Esophagus muscularis mucosa (tissue), 3 donors: ENCODE data around the gene GMPR.

Experiments used
- POLR2A ChIP-seq: fragments of 450-650 bp; IDR thresholded peaks from one replicate; pipeline ENCODE4 v1.6.1; 2017; ENCODE audit warnings: antibody characterized with exemption, moderate library complexity, mild to moderate bottlenecking, low read depth
- TF ChIP-seq, protein P1 (sequence below), 3 experiments: fragments of 200-600 bp in 2 of 3; fragments of 450-650 bp in 1 of 3; sonication (generic) in 2 of 3; IDR thresholded peaks; one replicate each; pipeline ENCODE4 v1.5.1; 2017 to 2019; ENCODE audit warnings: antibody characterized with exemption in 3 of 3, mild to moderate bottlenecking in 2 of 3, moderate library complexity in 1 of 3

DNA sequence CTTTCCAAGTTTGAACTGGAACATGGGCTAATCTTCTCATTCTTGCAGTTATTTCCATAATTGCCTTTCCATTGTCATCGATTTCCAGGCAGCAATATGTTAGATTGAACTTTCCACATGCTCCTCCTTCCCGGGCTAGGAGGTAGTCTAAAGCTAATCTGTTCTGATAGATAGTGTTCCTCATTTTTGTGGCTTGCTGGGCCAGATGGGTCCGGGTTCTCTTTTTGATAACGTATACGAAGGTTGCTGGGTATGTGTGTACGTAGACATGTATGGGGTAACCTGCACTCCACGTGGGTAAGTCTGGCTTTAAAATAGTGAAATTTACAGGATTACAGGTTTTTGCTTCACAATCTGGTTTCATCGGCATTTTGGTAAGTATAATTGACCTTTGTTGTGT, 14.0 kb upstream of the GMPR start:
- TF ChIP-seq, protein P1, sequence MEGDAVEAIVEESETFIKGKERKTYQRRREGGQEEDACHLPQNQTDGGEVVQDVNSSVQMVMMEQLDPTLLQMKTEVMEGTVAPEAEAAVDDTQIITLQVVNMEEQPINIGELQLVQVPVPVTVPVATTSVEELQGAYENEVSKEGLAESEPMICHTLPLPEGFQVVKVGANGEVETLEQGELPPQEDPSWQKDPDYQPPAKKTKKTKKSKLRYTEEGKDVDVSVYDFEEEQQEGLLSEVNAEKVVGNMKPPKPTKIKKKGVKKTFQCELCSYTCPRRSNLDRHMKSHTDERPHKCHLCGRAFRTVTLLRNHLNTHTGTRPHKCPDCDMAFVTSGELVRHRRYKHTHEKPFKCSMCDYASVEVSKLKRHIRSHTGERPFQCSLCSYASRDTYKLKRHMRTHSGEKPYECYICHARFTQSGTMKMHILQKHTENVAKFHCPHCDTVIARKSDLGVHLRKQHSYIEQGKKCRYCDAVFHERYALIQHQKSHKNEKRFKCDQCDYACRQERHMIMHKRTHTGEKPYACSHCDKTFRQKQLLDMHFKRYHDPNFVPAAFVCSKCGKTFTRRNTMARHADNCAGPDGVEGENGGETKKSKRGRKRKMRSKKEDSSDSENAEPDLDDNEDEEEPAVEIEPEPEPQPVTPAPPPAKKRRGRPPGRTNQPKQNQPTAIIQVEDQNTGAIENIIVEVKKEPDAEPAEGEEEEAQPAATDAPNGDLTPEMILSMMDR (IDR thresholded peaks at IDR 0.05), result no peak
- no peak for TF ChIP-seq POLR2A
